GM12801 (cell line): ENCODE data around the gene GALNT2.

Experiments
- CTCF ChIP-seq: IDR thresholded peaks from one replicate; pipeline ENCODE4 v1.5.1; 2011; ENCODE audit warnings: control low read depth; ENCODE audit not compliant: insufficient read length; ENCODE audit errors: extremely low read depth

Gene GALNT2

DNA sequence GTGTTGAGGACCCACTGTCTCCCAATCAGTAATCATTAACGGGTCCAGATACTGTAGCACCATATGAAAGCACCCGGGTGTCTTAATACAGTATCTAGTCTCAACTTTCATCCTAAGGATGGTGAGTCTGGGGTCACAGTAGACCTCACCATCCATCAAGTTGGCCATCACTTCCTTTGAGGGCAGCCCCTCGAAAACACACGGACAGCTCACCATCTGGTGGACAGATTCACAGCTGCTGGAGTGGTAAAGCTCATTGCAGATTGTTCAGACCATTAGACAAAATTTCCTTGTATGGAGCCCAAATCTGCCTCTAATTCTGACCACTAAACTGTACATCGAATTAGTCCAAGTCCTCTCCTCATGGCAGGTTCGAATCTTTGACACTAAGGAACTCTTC, 236.0 kb downstream of the GALNT2 start:
- no peak for TF ChIP-seq CTCF

DNA sequence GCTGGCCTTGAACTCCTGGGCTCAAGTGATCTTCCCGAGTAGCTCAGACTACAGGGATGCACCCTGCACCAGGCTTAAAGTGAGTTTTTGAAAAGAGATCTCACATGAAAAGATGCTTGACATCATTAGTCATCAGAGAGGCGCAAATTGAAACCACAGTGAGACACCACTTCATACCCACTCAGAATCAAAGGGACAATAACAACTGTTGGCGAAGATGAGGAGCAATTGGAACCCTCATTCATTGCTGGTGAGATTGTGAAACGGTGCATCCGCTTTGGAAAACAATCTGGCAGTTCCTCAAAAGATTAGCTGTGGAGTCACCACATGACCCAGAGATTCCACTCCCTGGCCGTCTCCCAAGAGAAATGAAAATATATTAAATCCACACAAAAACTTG, 236.8 kb downstream of the GALNT2 start:
- TF ChIP-seq CTCF, result no peak

DNA sequence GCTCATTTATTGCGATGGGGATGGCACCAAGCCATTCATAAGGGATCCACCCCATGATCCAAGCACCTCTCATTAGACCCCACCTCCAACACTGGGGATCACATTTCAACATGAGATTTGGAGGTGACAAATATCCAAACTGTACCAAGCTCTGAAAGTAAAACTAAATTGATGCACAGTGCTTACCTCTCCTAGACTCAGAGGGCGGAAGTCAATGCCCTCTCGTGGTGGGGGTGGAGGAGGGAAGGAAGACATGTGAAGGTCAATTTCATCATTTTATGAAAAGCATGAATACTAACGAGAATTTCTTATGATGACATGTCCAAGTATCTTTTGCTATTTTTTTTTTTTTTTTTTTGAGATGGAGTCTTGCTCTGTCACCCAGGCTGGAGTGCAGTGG, 239.1 kb downstream of the GALNT2 start:
- TF ChIP-seq CTCF, result no peak

GRCh38 chr1:230307213-230307612, 240.2 kb downstream of the GALNT2 start:
- no peak for TF ChIP-seq CTCF

DNA sequence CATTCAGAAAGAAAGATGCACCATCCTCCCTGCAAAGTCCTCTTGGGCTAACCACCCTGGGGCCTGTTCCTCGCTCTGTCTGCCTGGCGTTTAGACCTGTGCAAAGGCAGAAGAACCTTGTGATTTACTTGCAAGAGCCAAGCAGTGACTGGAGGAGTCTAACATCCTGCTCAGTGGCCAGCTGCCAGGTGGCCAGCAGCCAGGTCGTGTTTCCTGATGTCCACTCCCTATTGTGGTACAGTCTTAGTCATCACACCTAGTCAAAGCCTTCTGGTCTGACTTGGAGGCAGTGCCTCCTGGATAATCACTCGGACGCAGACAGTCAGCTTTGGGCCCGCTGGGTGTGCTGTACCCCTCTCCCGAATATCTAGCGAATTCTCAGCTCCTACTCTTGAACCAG, 241.0 kb downstream of the GALNT2 start:
- TF ChIP-seq CTCF, result no peak

DNA sequence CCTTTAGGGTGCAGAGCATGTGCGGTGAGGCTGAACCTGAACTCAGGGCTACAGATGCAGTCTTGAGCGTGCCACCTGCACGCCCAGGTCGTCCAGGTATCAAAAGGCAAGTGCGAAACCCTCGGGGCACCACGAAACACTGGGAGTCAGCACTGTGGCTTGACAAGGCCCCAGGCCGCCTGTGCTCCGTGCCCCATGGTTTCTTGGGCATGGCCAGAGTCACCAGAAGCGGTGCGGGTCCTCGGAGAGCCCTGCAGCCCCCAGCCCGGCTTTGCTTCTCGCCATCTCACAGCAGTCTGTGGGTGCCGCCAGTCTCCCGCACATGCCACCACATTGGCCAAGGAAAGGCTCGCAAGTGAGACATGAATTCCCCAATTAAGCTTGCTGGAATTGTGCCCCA, 241.8 kb downstream of the GALNT2 start:
- no peak for TF ChIP-seq CTCF

GRCh38 chr1:230309646-230310177, 242.7 kb downstream of the GALNT2 start:
- no peak for TF ChIP-seq CTCF
